ENCODE data around the gene CNTNAP2. TPM values are rescaled to one million over a fixed set of nuclear protein-coding genes. Genes with fewer than 3 reads are reported as not detected.

The CNTNAP2 gene
- total and polyA plus RNA-seq, 2 of the 4 experiments (the other 2 are of a cell fraction) = not detected

- ChIA-PET CTCF (no interaction called here), POLR2A (ENCODE audit: unreplicated experiment) (no interaction called here)
- Histone ChIP-seq H3K9me3 (ENCODE audit: control insufficient read depth, insufficient read depth, low read length) (peaks cover 6% of the 10 kb centered on the region), H3K36me3 (ENCODE audit: control insufficient read depth, insufficient read depth, low read length) (no peaks in the 10 kb centered on the region), H2AK9ac (replicated peaks; ENCODE audit: low read depth, low read length, poor library complexity) (no peak overlapping the region), H4K91ac (ENCODE audit: insufficient read depth, low read depth, low read length) (no peak overlapping the region), H3K4me3 (ENCODE audit: insufficient read depth, low read depth, low read length) (no peak overlapping the region), H3K4me2 (ENCODE audit: low read depth, low read length) (no peak overlapping the region), H2BK20ac (ENCODE audit: low read depth, low read length) (no peak overlapping the region), H2BK15ac (ENCODE audit: low read depth, low read length) (no peak overlapping the region), H3K14ac (replicated peaks; ENCODE audit: low read depth, low read length) (no peak overlapping the region), H2AFZ (replicated peaks; ENCODE audit: low read length, poor library complexity) (no peak overlapping the region), H4K8ac (ENCODE audit: low read depth in 2 of 2, low read length in 2 of 2) (no peak overlapping the region), H3K4ac (ENCODE audit: low read depth, low read length) (no peak overlapping the region), H3K9me1 (ENCODE audit: insufficient read depth, low read length) (no peaks in the 10 kb centered on the region), H2BK120ac (ENCODE audit: low read depth, low read length) (no peak overlapping the region), H3K9ac (ENCODE audit: low read depth, low read length) (no peak overlapping the region), H4K5ac (ENCODE audit: low read depth, low read length) (no peak overlapping the region), H3K79me1 (ENCODE audit: low read depth in 1 of 2, low read length in 2 of 2) (no peaks in the 10 kb centered on the region), H3K18ac (ENCODE audit: low read depth, low read length) (no peak overlapping the region), H2AK5ac (ENCODE audit: low read depth, low read length) (no peak overlapping the region), H4K20me1 (ENCODE audit: insufficient read depth, low read length) (no peaks in the 10 kb centered on the region), H3K23ac (ENCODE audit: low read depth, low read length) (no peak overlapping the region), H2BK5ac (ENCODE audit: low read depth, low read length, poor library complexity, severe bottlenecking) (no peak overlapping the region), H3K27me3 (ENCODE audit: control insufficient read depth, insufficient read depth, low read length) (no peaks in the 10 kb centered on the region), H3K4me1 (ENCODE audit: control insufficient read depth, insufficient read depth, low read length) (no peaks in the 10 kb centered on the region), H3K56ac (ENCODE audit: extremely low read depth, insufficient read depth, low read length) (no peak overlapping the region), H3K27ac (ENCODE audit: insufficient read depth, low read length) (no peak overlapping the region)
- no TSS peak for BruUV-seq (replicated peaks)
- ATAC-seq (ENCODE audit: low read depth) (no peak), DNase-seq (no peak)
- intact Hi-C loops (cut with micrococcal nuclease) = no loop called here
- dilution Hi-C loops (cut with HindIII; ENCODE audit: low sequenced_read_pairs, unreplicated experiment) = no loop called here
- in situ Hi-C loops (cut with MboI; ENCODE audit: low sequenced_read_pairs) = no loop called here
- WGBS, 2 experiments (ENCODE audit: extremely low coverage in 2 of 2, insufficient read length in 1 of 2) = no CpG with 5 or more reads among the region's 3 CpGs
- TF ChIP-seq MAFK (IDR thresholded peaks at IDR 0.05; ENCODE audit: low read depth, low read length) = no peak
- TF ChIP-seq CEBPB (IDR thresholded peaks at IDR 0.05; ENCODE audit: low read depth, low read length) = no peak
- TF ChIP-seq SMC3 (IDR thresholded peaks at IDR 0.05; ENCODE audit: low read depth, low read length) = no peak
- no peak for TF ChIP-seq CTCF (conservative IDR thresholded peaks at IDR 0.05; ENCODE audit: low read depth, low read length)
- no peak for TF ChIP-seq MXI1 (IDR thresholded peaks at IDR 0.05; ENCODE audit: borderline replicate concordance, low read depth, low read length)
- TF ChIP-seq MAZ (IDR thresholded peaks at IDR 0.05; ENCODE audit: borderline replicate concordance, low read depth, low read length) = no peak
Measured at GRCh38 chr7:147078312-147078711, 961.7 kb downstream of the CNTNAP2 start.
